Brain microvascular endothelial cell (primary cell): ENCODE data around the gene PDE9A.
"Not testable (repeated sequence)": the region's sequence is repeated elsewhere in the genome, so short reads cannot be mapped to it uniquely, and the experiment has no call there.

Source experiments
- DNase-seq: peaks from one replicate; pipeline ENCODE4 v3.0.0-alpha.2; 2020
- H3K27ac ChIP-seq: fragments of 250-450 bp; sonication (Bioruptor Pico); 2 replicates; pipeline ENCODE4 v1.5.1; 2020; ENCODE audit warnings: mild to moderate bottlenecking, moderate library complexity
- H3K27me3 ChIP-seq: fragments of 250-450 bp; sonication (Bioruptor Pico); replicated peaks from 2 replicates; pipeline ENCODE4 v1.5.1; 2020; ENCODE audit warnings: mild to moderate bottlenecking
- H3K36me3 ChIP-seq: fragments of 250-450 bp; sonication (Bioruptor Pico); replicated peaks from 2 replicates; pipeline ENCODE4 v1.5.1; 2020; ENCODE audit warnings: mild to moderate bottlenecking
- H3K4me3 ChIP-seq: 2 replicates; pipeline ENCODE4 v1.5.1; 2011; ENCODE audit warnings: low read depth, mild to moderate bottlenecking, control low read depth, low read length, moderate library complexity
- in situ Hi-C: cut with HindIII; loops from 2 replicates; pipeline ENCODE4 v1.10.0; 2017; ENCODE audit warnings: low sequenced_read_pairs, low pct_ligation_motif_present
- TF ChIP-seq, protein P1 (sequence below): IDR thresholded peaks from 2 replicates; pipeline ENCODE4 v1.5.1; 2011; ENCODE audit warnings: low read depth, mild to moderate bottlenecking, moderate library complexity, low read length, control low read depth, inconsistent platforms; ENCODE audit errors: missing control alignments

Gene PDE9A

DNA sequence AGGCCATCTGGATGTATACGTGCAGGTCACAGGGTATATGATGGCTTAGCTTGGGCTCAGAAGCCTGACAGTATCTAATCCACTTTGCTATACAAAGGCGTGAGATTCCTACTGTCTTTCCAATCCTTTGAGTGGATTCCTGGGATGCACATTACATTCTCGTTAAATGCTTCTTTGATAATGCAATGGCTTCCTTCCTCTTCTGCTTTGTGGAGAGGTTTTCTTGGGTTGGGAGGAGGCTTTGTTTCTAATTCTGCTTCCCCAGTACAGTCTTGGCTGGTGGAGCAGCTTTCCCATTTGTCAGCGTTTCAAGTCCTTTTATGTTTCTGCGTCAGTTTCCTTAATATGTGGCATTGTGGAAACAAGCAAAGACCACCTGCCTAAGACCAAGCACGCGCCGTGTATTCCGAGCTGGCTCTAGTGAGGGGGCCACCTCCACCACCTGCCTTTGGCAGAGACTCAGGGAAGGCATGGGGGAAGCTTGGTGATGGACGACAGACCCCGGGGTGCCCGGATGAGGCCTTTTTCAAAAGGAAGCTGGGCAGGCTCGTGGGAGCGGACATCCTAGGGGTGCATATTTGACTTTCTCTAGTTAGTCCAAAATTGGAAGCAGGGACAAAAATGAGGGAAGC lies 153.2 kb downstream of the PDE9A start:
- DNase-seq = no peak
- no peak overlapping the region for H3K4me3 ChIP-seq

GRCh38 chr21:42807293-42807895 lies 154.0 kb downstream of the PDE9A start:
- in situ Hi-C loops, H3K4me3 ChIP-seq, H3K36me3 ChIP-seq, H3K27ac ChIP-seq, DNase-seq: not testable (repeated sequence)
- H3K27me3 ChIP-seq = peaks cover 11% of the 10 kb centered on the region

More for the DNA sequence above, 153.2 kb downstream of the PDE9A start:
- Histone ChIP-seq H3K27ac (no peak overlapping the region), H3K27me3 (peaks cover 11% of the 10 kb centered on the region), H3K36me3 (no peaks in the 10 kb centered on the region)
- in situ Hi-C loops = no loop called here
- TF ChIP-seq, protein P1, sequence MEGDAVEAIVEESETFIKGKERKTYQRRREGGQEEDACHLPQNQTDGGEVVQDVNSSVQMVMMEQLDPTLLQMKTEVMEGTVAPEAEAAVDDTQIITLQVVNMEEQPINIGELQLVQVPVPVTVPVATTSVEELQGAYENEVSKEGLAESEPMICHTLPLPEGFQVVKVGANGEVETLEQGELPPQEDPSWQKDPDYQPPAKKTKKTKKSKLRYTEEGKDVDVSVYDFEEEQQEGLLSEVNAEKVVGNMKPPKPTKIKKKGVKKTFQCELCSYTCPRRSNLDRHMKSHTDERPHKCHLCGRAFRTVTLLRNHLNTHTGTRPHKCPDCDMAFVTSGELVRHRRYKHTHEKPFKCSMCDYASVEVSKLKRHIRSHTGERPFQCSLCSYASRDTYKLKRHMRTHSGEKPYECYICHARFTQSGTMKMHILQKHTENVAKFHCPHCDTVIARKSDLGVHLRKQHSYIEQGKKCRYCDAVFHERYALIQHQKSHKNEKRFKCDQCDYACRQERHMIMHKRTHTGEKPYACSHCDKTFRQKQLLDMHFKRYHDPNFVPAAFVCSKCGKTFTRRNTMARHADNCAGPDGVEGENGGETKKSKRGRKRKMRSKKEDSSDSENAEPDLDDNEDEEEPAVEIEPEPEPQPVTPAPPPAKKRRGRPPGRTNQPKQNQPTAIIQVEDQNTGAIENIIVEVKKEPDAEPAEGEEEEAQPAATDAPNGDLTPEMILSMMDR = no peak

DNA sequence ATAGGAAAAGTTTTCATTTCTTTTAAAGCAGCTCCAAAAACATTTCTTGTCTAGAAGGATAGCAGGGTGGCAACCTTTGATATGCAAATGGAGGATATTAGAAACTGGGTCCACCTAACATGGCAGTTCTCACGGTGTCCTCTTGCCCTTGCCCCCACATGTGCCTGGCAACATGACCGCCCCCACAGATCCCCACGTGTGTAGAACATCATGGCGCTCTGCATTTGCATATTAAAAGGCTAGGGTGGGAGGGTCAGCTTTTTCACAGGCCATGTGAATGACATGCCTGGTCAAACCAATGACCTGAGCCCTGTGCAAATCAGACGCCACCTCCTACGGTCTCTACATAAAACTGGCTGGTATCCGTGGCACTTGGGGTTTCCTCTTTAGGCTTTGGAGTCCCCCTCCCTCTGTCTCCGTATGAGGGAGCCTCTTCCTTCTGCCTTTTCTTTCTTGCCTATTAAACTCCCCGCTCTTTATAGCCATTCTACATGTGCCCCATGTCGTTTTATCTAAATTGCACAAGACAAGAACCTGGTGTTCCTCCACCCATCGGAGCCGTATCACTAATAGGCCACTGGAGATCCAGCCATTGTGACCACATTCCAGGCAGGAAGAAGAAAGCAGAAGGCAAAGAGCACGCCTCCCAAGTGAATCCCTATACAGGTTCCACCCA lies 154.7 kb downstream of the PDE9A start:
- no peak for DNase-seq
- Histone ChIP-seq H3K27me3 (peaks cover 11% of the 10 kb centered on the region), H3K36me3 (no peaks in the 10 kb centered on the region), H3K4me3 (no peak overlapping the region), H3K27ac (no peak overlapping the region)
- in situ Hi-C loops = no loop called here
- TF ChIP-seq, protein P1 = no peak

GRCh38 chr21:42809171-42809570 lies 155.8 kb downstream of the PDE9A start:
- TF ChIP-seq, protein P1 = no peak
- Histone ChIP-seq H3K4me3 (no peak overlapping the region), H3K27me3 (peaks cover 11% of the 10 kb centered on the region), H3K36me3 (no peaks in the 10 kb centered on the region), H3K27ac (no peak overlapping the region)
- no peak for DNase-seq
- in situ Hi-C loops = no loop called here

GRCh38 chr21:42809577-42810475 lies 156.4 kb downstream of the PDE9A start:
- TF ChIP-seq, protein P1 = no peak
- in situ Hi-C loops = no loop called here
- Histone ChIP-seq H3K36me3 (no peaks in the 10 kb centered on the region), H3K27ac (no peak overlapping the region), H3K4me3 (no peak overlapping the region), H3K27me3 (peaks cover 11% of the 10 kb centered on the region)
- no peak for DNase-seq

GRCh38 chr21:42811960-42812359 lies 158.5 kb downstream of the PDE9A start:
- TF ChIP-seq, protein P1 = no peak
- in situ Hi-C loops = no loop called here
- Histone ChIP-seq H3K36me3 (no peaks in the 10 kb centered on the region), H3K4me3 (no peak overlapping the region), H3K27ac (no peak overlapping the region), H3K27me3 (peaks cover 8% of the 10 kb centered on the region)
- DNase-seq = no peak

- H3K27ac ChIP-seq, in situ Hi-C loops, H3K36me3 ChIP-seq, H3K4me3 ChIP-seq, H3K27me3 ChIP-seq, DNase-seq: not testable (repeated sequence)
Measured at GRCh38 chr21:42812528-42813241, 159.3 kb downstream of the PDE9A start.
